HCT116 (cell line): ENCODE results near the gene SLC66A3. TPM values are rescaled to one million over a fixed set of nuclear protein-coding genes. Genes with fewer than 3 reads are reported as not detected.

Experiments
- ATAC-seq: fragments of 200-7000 bp; cut with Tn5 transposase; 2 replicates; pipeline ENCODE4 v1.9.1; 2020; ENCODE audit warnings: mild to moderate bottlenecking, moderate library complexity
- BruUV-seq: library from RNA; stranded (reverse); fragments of 400-500 nt; replicated peaks from 2 replicates; lab custom pipeline; 2021; lab: Mats Ljungman, UMichigan
- CTCF ChIA-PET: fragments of 300-600 bp; sonication (Branson Sonifier 250); formaldehyde crosslinking; loops from one replicate; lab custom pipeline; 2021; ENCODE audit warnings: antibody characterized with exemption; lab: Charles Lee
- POLR2A ChIA-PET: fragments of 300-600, 350-600 bp; sonication (Branson Sonifier 250); formaldehyde crosslinking; loops from one replicate; lab custom pipeline; 2021; ENCODE audit warnings: antibody characterized with exemption; lab: Charles Lee
- RAD21 ChIA-PET, 2 experiments: fragments of 300-600 bp; sonication (Branson Sonifier 250); formaldehyde crosslinking; loops; one replicate each; lab custom pipeline; 2023; ENCODE audit warnings: low total read pairs in 2 of 2; ENCODE audit not compliant: uncharacterized antibody in 2 of 2, unreplicated experiment in 2 of 2, low non-redundant PET in 1 of 2; lab: Charles Lee
- DNase-seq: peaks from one replicate; pipeline ENCODE4 v3.0.0-alpha.2; 2010; ENCODE audit warnings: low read depth, low spot score
- H2AFZ ChIP-seq: fragments of 200-600 bp; shearing (Covaris generic), sonication (generic); 2 replicates; pipeline ENCODE4 v1.6.1; 2017; ENCODE audit warnings: low read depth, mixed run types, mixed read lengths, antibody characterized with exemption, low read length; ENCODE audit not compliant: poor library complexity, severe bottlenecking
- H3K27ac ChIP-seq: 2 replicates; pipeline ENCODE4 v1.5.1; 2012; ENCODE audit warnings: low read depth, low read length
- H3K27me3 ChIP-seq: fragments of 200-600 bp; sonication (generic); 2 replicates; pipeline ENCODE4 v1.6.1; 2016; ENCODE audit warnings: mixed run types, low read length, mixed read lengths; ENCODE audit not compliant: insufficient read depth
- H3K36me3 ChIP-seq, 2 experiments: fragments of 200-500 bp in 1 of 2; fragments of 200-600 bp in 1 of 2; sonication (Bioruptor generic) in 1 of 2; sonication (generic) in 1 of 2; 2 replicates each; pipeline versions ENCODE4 v1.5.1 to v1.6.1; 2014 to 2016; ENCODE audit warnings: low read length in 2 of 2, inconsistent platforms in 1 of 2, mixed read lengths in 1 of 2, mixed run types in 1 of 2; ENCODE audit not compliant: insufficient read depth in 2 of 2, control insufficient read depth in 1 of 2
- H3K4me1 ChIP-seq, 2 experiments: fragments of 200-600 bp in 1 of 2; sonication (generic) in 1 of 2; 2 replicates each; pipeline versions ENCODE4 v1.5.1 to v1.6.1; 2012 to 2017; ENCODE audit warnings: low read length in 2 of 2, inconsistent platforms in 1 of 2, mild to moderate bottlenecking in 1 of 2, mixed read lengths in 1 of 2, mixed run types in 1 of 2, moderate library complexity in 1 of 2; ENCODE audit not compliant: insufficient read depth in 2 of 2, control insufficient read depth in 1 of 2
- H3K4me2 ChIP-seq: fragments of 200-600 bp; sonication (generic); 2 replicates; pipeline ENCODE4 v1.6.1; 2017; ENCODE audit warnings: mixed run types, low read length, mixed read lengths
- H3K4me3 ChIP-seq, 2 experiments: fragments of 200-600 bp in 1 of 2; sonication (generic) in 1 of 2; replicated peaks in 1 of 2; 2 replicates each; pipeline ENCODE4 v1.5.1; 2011 to 2016; ENCODE audit warnings: low read length in 2 of 2, control low read depth in 1 of 2, low read depth in 1 of 2, mild to moderate bottlenecking in 1 of 2, mixed read lengths in 1 of 2, mixed run types in 1 of 2
- H3K79me2 ChIP-seq: fragments of 200-600 bp; sonication (generic); 2 replicates; pipeline ENCODE4 v1.6.1; 2017; ENCODE audit warnings: mild to moderate bottlenecking, mixed run types, low read length, moderate library complexity, mixed read lengths; ENCODE audit not compliant: insufficient read depth
- H3K9ac ChIP-seq: fragments of 200-600 bp; sonication (generic); 2 replicates; pipeline ENCODE4 v1.6.1; 2016; ENCODE audit warnings: low read length, mixed read lengths
- H3K9me2 ChIP-seq: fragments of 200-600 bp; sonication (generic), shearing (Covaris generic); 2 replicates; pipeline ENCODE4 v1.6.1; 2017; ENCODE audit warnings: mixed run types, mild to moderate bottlenecking, moderate library complexity; ENCODE audit not compliant: insufficient read depth
- H3K9me3 ChIP-seq, 2 experiments: fragments of 200-500 bp in 1 of 2; fragments of 200-600 bp in 1 of 2; sonication (Bioruptor generic) in 1 of 2; sonication (generic) in 1 of 2; 2 replicates each; pipeline ENCODE4 v1.6.1; 2014 to 2017; ENCODE audit warnings: low read length in 2 of 2, mixed read lengths in 2 of 2, inconsistent platforms in 1 of 2, low read depth in 1 of 2, mild to moderate bottlenecking in 1 of 2, mixed run types in 1 of 2, moderate library complexity in 1 of 2; ENCODE audit not compliant: control insufficient read depth in 1 of 2, insufficient read depth in 1 of 2
- H4K20me1 ChIP-seq: fragments of 200-600 bp; sonication (generic), shearing (Covaris generic); 2 replicates; pipeline ENCODE4 v1.6.1; 2017; ENCODE audit warnings: mixed run types, mild to moderate bottlenecking, moderate library complexity; ENCODE audit not compliant: insufficient read depth
- ATF3 ChIP-seq: IDR thresholded peaks from 2 replicates; pipeline ENCODE4 v1.6.1; 2012
- CEBPB ChIP-seq: IDR thresholded peaks from 2 replicates; pipeline ENCODE4 v1.6.1; 2012; ENCODE audit warnings: low read depth
- CTCF ChIP-seq, 3 experiments: fragments of 200-600 bp in 1 of 3; sonication (generic) in 1 of 3; IDR thresholded peaks in 2 of 3; conservative IDR thresholded peaks in 1 of 3; 2 replicates each; pipeline ENCODE4 v1.5.1; 2012 to 2017; ENCODE audit warnings: low read depth in 2 of 3, low read length in 2 of 3, antibody characterized with exemption in 1 of 3, borderline replicate concordance in 1 of 3, control low read depth in 1 of 3, mild to moderate bottlenecking in 1 of 3, mixed read lengths in 1 of 3, mixed run types in 1 of 3, moderate library complexity in 1 of 3; ENCODE audit not compliant: insufficient read depth in 1 of 3
- EZH2phosphoT487 ChIP-seq: fragments of 200-600 bp; IDR thresholded peaks from 2 replicates; pipeline ENCODE4 v1.6.1; 2018; ENCODE audit warnings: antibody characterized with exemption, borderline replicate concordance
- POLR2A ChIP-seq: IDR thresholded peaks from 2 replicates; pipeline ENCODE4 v1.7.0; 2011; ENCODE audit warnings: borderline replicate concordance; ENCODE audit not compliant: insufficient read depth, insufficient read length; ENCODE audit errors: extremely low read depth
- POLR2AphosphoS5 ChIP-seq: IDR thresholded peaks from 2 replicates; pipeline ENCODE4 v1.6.1; 2011; ENCODE audit warnings: mild to moderate bottlenecking, low read depth, low read length, moderate library complexity
- RAD21 ChIP-seq: IDR thresholded peaks from 2 replicates; pipeline ENCODE4 v1.6.1; 2012; ENCODE audit warnings: low read depth, mild to moderate bottlenecking
- REST ChIP-seq: IDR thresholded peaks from 2 replicates; pipeline ENCODE4 v1.6.1; 2012; ENCODE audit warnings: low read depth
- SIN3A ChIP-seq: IDR thresholded peaks from 2 replicates; pipeline ENCODE4 v1.6.1; 2012; ENCODE audit warnings: low read depth
- SRF ChIP-seq: IDR thresholded peaks from 2 replicates; pipeline ENCODE4 v1.6.1; 2012; ENCODE audit warnings: low read depth
- TCF7L2 ChIP-seq: IDR thresholded peaks from 2 replicates; pipeline ENCODE4 v1.7.0; 2011; ENCODE audit warnings: borderline replicate concordance, inconsistent platforms; ENCODE audit not compliant: insufficient read depth, insufficient read length; ENCODE audit errors: extremely low read depth
- YY1 ChIP-seq: IDR thresholded peaks from 2 replicates; pipeline ENCODE4 v1.6.1; 2011; ENCODE audit warnings: low read length, low read depth, moderate library complexity, mild to moderate bottlenecking; ENCODE audit not compliant: insufficient replicate concordance; ENCODE audit errors: extremely low read depth
- ZBTB33 ChIP-seq: IDR thresholded peaks from 2 replicates; pipeline ENCODE4 v1.6.1; 2011; ENCODE audit warnings: mild to moderate bottlenecking, low read length, moderate library complexity; ENCODE audit not compliant: insufficient replicate concordance; ENCODE audit errors: extremely low read depth
- intact Hi-C: fragments of 100-400 bp; cut with micrococcal nuclease; formaldehyde crosslinking; loops from 2 replicates; pipeline ENCODE4 v1.10.0; 2022
- total RNA-seq: library from RNA; stranded (reverse); gene quantifications from one replicate; pipeline ENCODE4 v1.2.1, GENCODE V29; 2021; ENCODE audit not compliant: unreplicated experiment

SLC66A3 gene
- total RNA-seq, 1 experiment from 2014 or later = 15.9 TPM

GRCh38 chr2:11222845-11223244 lies 67.6 kb downstream of the SLC66A3 start:
- TSS peak; percentile 14 for BruUV-seq
- ATAC-seq = no peak
- peaks cover 4% of the 10 kb centered on the region in 2 experiments; a peak in 2 of 4 replicates for H3K36me3 ChIP-seq
- no peak overlapping the region for H3K9ac ChIP-seq
- no peak for DNase-seq
- H3K9me3 ChIP-seq = no peaks in the 10 kb centered on the region
- CTCF ChIA-PET = no interaction called here
- no peaks in the 10 kb centered on the region for H3K9me2 ChIP-seq
- H2AFZ ChIP-seq = no peak overlapping the region
- H3K4me2 ChIP-seq = no peak overlapping the region
- TF ChIP-seq CEBPB = no peak
- no peak for TF ChIP-seq REST
- no peak for TF ChIP-seq TCF7L2
- no peak for TF ChIP-seq EZH2phosphoT487
- TF ChIP-seq ATF3 = no peak
- TF ChIP-seq SRF = no peak
- no peak for TF ChIP-seq POLR2A
- no peak for TF ChIP-seq POLR2AphosphoS5
- no peak for TF ChIP-seq ZBTB33
- TF ChIP-seq SIN3A = no peak
- TF ChIP-seq CTCF (IDR thresholded peaks at IDR 0.05 in 2 of 3, conservative IDR thresholded peaks at IDR 0.05 in 1 of 3; ENCODE audit: borderline replicate concordance in 1 of 3, insufficient read depth in 1 of 3, low read depth in 2 of 3, low read length in 2 of 3) = no peak
- TF ChIP-seq RAD21 = no peak
- TF ChIP-seq YY1 = no peak
- H4K20me1 ChIP-seq = no peaks in the 10 kb centered on the region
- no peak overlapping the region for H3K4me3 ChIP-seq
- intact Hi-C loops = no loop called here
- H3K27ac ChIP-seq = no peak overlapping the region
- POLR2A ChIA-PET = no interaction called here
- RAD21 ChIA-PET = no interaction called here
- H3K79me2 ChIP-seq = peaks cover 2% of the 10 kb centered on the region; the same call in 1 of the 2 replicates
- H3K4me1 ChIP-seq = no peaks in the 10 kb centered on the region
- H3K27me3 ChIP-seq = no peaks in the 10 kb centered on the region
